SU-DHL-6 (cell line): ENCODE data around the gene MBP.

Source experiments
- H2AFZ ChIP-seq: fragments of 200-600 bp; sonication (generic); 2 replicates; pipeline ENCODE4 v1.6.1; 2014; ENCODE audit warnings: low read depth, mild to moderate bottlenecking, moderate library complexity, mixed read lengths, antibody characterized with exemption, low read length; ENCODE audit not compliant: severe bottlenecking
- H3F3A ChIP-seq: fragments of 200-600 bp; shearing (Covaris generic); 2 replicates; pipeline ENCODE4 v1.6.0; 2016; ENCODE audit warnings: antibody characterized with exemption, mild to moderate bottlenecking; ENCODE audit not compliant: insufficient read depth
- H3K27ac ChIP-seq: fragments of 200-600 bp; sonication (generic); 2 replicates; pipeline ENCODE4 v1.5.1; 2016; ENCODE audit warnings: low read depth, mild to moderate bottlenecking, low read length, moderate library complexity, mixed read lengths
- H3K27me3 ChIP-seq: fragments of 200-600 bp; sonication (generic), shearing (Covaris generic); 2 replicates; pipeline ENCODE4 v1.6.0; 2014; ENCODE audit warnings: mild to moderate bottlenecking, low read length
- H3K36me3 ChIP-seq: fragments of 200-600 bp; sonication (generic); 2 replicates; pipeline ENCODE4 v1.6.1; 2014; ENCODE audit warnings: mild to moderate bottlenecking, low read length, mixed read lengths
- H3K4me2 ChIP-seq: fragments of 300-600, 200-600 bp; shearing (Covaris generic), sonication (generic); 2 replicates; pipeline ENCODE4 v1.6.0; 2014; ENCODE audit warnings: low read length, low read depth, mild to moderate bottlenecking; ENCODE audit not compliant: poor library complexity, severe bottlenecking
- H3K4me3 ChIP-seq: fragments of 200-600 bp; sonication (generic); 2 replicates; pipeline ENCODE4 v1.5.1; 2014; ENCODE audit warnings: antibody characterized with exemption, low read length, mild to moderate bottlenecking, mixed read lengths; ENCODE audit not compliant: insufficient read depth, poor library complexity, severe bottlenecking
- H3K79me2 ChIP-seq: fragments of 200-600 bp; sonication (generic); 2 replicates; pipeline ENCODE4 v1.6.1; 2014; ENCODE audit warnings: mild to moderate bottlenecking, low read length, moderate library complexity; ENCODE audit not compliant: insufficient read depth
- H3K9ac ChIP-seq: fragments of 200-600 bp; sonication (generic); 2 replicates; pipeline ENCODE4 v1.7.0; 2014; ENCODE audit warnings: mild to moderate bottlenecking, low read length
- H3K9me2 ChIP-seq: fragments of 200-600 bp; sonication (generic); replicated peaks from 2 replicates; pipeline ENCODE4 v1.6.1; 2014; ENCODE audit warnings: low read length; ENCODE audit not compliant: insufficient read depth
- H3K9me3 ChIP-seq: fragments of 200-600 bp; sonication (generic); 2 replicates; pipeline ENCODE4 v1.6.1; 2014; ENCODE audit warnings: low read length, mixed read lengths; ENCODE audit not compliant: insufficient read depth
- H4K20me1 ChIP-seq: fragments of 200-600 bp; sonication (generic); 2 replicates; pipeline ENCODE4 v1.6.1; 2014; ENCODE audit warnings: low read depth, mild to moderate bottlenecking, antibody characterized with exemption, low read length, moderate library complexity, mixed read lengths
- CTCF ChIP-seq: fragments of 200-600 bp; sonication (generic); IDR thresholded peaks from one replicate; pipeline ENCODE4 v1.5.1; 2017; ENCODE audit warnings: antibody characterized with exemption, mild to moderate bottlenecking, low read length, moderate library complexity; ENCODE audit not compliant: insufficient read depth, poor library complexity, severe bottlenecking
- EZH2phosphoT487 ChIP-seq: fragments of 200-600 bp; sonication (generic), shearing (Covaris generic); conservative IDR thresholded peaks from 2 replicates; pipeline ENCODE4 v1.6.1; 2018; ENCODE audit warnings: mild to moderate bottlenecking, antibody characterized with exemption, low read length, moderate library complexity, mixed read lengths

Gene MBP

DNA sequence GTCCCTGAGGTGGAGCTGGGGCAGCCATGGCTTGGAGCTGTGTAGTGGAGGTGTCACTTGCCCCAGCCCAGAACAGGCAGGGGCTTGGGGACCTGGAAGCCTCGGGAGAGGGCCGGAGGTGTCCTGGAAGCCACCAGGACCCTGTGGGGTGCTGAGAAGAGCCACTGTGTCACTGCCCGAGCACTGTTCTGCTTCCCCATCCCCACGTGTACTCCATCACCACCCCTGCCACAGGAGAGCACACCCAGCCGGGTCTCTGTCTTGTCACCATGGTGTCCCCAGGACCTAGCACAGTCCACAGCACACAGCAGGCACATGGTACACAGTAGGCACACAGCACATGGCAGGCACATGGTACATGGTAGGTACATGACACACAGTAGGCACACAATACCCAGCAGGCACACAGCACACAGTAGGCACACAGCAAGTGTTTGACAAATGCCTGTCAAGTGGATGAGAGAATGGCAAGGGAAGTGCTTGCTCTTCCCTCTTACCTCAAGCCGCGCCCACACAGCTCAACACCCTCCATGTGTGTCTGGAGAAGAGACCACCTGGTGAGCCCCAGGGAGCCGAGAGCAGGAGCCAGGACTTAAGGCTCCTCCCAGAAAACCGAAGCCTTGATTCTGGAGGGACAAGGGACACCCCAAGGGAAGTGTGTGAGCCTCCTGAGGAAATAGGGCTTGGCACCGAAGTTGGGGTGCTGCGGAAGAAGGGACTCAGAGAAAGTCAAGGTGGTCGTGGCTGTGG is 13.3 kb downstream of the MBP start:
- no peak overlapping the region for H3K9ac ChIP-seq
- no peaks in the 10 kb centered on the region for H3K9me3 ChIP-seq
- no peaks in the 10 kb centered on the region for H3K9me2 ChIP-seq
- H3K4me2 ChIP-seq, result no peak overlapping the region
- no peaks in the 10 kb centered on the region for H3K36me3 ChIP-seq
- peaks cover 7% of the 10 kb centered on the region; the same call in 1 of the 2 replicates for H4K20me1 ChIP-seq
- H3K79me2 ChIP-seq, result peaks cover 94% of the 10 kb centered on the region
- no peak overlapping the region for H3K27ac ChIP-seq
- TF ChIP-seq EZH2phosphoT487 (no peak), CTCF (no peak)
- H3F3A ChIP-seq, result peaks cover 18% of the 10 kb centered on the region; the same call in 1 of the 2 replicates
- H2AFZ ChIP-seq, result no peak overlapping the region
- no peaks in the 10 kb centered on the region for H3K27me3 ChIP-seq
- no peak overlapping the region for H3K4me3 ChIP-seq

DNA sequence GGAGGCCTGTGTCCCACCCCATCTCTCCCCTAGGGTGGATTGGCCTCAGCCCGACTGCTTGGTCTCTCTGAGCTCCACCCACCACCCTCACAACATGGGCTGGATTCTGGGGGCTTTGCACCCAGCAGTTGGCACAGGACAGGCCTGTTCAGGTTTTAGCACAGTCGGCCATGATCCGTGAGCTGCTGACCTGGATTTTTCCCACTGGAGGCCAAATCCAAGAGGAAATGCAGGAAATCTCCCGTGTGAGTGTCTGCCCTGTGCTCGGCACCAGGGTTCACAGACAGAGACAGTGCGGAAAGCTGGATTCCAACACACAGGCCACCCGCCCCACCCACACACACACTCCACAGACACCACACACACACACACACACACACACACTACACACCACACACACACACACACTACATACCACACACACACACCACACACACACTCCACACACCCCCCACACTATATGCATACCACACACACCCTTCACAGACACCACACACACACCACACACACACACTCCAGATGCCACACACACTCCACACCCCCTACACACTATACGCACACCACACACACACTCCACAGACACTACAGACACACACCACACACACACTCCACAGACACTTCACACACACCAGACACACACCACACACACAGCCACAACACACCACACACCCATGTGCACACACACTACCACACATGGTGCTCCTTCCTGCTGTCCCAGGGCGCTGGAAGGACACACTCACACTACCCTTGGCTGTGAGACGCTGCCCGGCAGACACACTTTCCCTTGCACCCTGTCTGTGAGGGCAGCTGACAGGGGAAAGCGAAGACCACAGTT is 14.1 kb downstream of the MBP start:
- H3K9me3 ChIP-seq, result no peaks in the 10 kb centered on the region
- H3K27me3 ChIP-seq, result no peaks in the 10 kb centered on the region
- H3F3A ChIP-seq, result peaks cover 10% of the 10 kb centered on the region; the same call in 1 of the 2 replicates
- H3K9me2 ChIP-seq, result no peaks in the 10 kb centered on the region
- H2AFZ ChIP-seq, result no peak overlapping the region
- H3K27ac ChIP-seq, result no peak overlapping the region
- peaks cover 7% of the 10 kb centered on the region; the same call in 1 of the 2 replicates for H4K20me1 ChIP-seq
- H3K4me3 ChIP-seq, result no peak overlapping the region
- no peak for TF ChIP-seq CTCF
- no peak for TF ChIP-seq EZH2phosphoT487
- H3K79me2 ChIP-seq, result peaks cover 94% of the 10 kb centered on the region
- H3K36me3 ChIP-seq, result no peaks in the 10 kb centered on the region
- H3K4me2 ChIP-seq, result no peak overlapping the region
- H3K9ac ChIP-seq, result no peak overlapping the region

- Histone ChIP-seq H3K79me2 (peaks cover 92% of the 10 kb centered on the region), H3K9me2 (no peaks in the 10 kb centered on the region), H4K20me1 (peaks cover 7% of the 10 kb centered on the region; the same call in 1 of the 2 replicates), H3K36me3 (no peaks in the 10 kb centered on the region), H3K27me3 (no peaks in the 10 kb centered on the region), H3K27ac (no peak overlapping the region), H3K9me3 (no peaks in the 10 kb centered on the region), H2AFZ (no peak overlapping the region), H3K4me3 (no peak overlapping the region), H3F3A (peaks cover 1% of the 10 kb centered on the region; the same call in 1 of the 2 replicates), H3K9ac (no peak overlapping the region), H3K4me2 (no peak overlapping the region)
- TF ChIP-seq CTCF (no peak), EZH2phosphoT487 (no peak)
Measured at GRCh38 chr18:77116201-77117080, 16.1 kb downstream of the MBP start.
